ENCODE data around the gene NEK2.
"Not testable (repeated sequence)": the region's sequence is repeated elsewhere in the genome, so short reads cannot be mapped to it uniquely, and the experiment has no call there.

NEK2 gene

GRCh38 chr1:211632117-211632807 lies 43.2 kb downstream of the NEK2 start:
- DNase-seq: no peak

- no peak for DNase-seq
These were observed 44.3 kb downstream of the NEK2 start for GRCh38 chr1:211631168-211631567.

GRCh38 chr1:211630236-211631081 lies 45.0 kb downstream of the NEK2 start:
- DNase-seq: no peak

- DNase-seq: no peak
These were observed 47.0 kb downstream of the NEK2 start for GRCh38 chr1:211628417-211628816.

GRCh38 chr1:211627259-211627658 lies 48.2 kb downstream of the NEK2 start:
- no peak for DNase-seq

- not testable (repeated sequence) for DNase-seq
These were observed 49.6 kb downstream of the NEK2 start for GRCh38 chr1:211625866-211626265.

- DNase-seq: no peak
These were observed 50.4 kb downstream of the NEK2 start for GRCh38 chr1:211625040-211625439.

- no peak for DNase-seq
These were observed 51.9 kb downstream of the NEK2 start for GRCh38 chr1:211623515-211623914.

GRCh38 chr1:211621447-211622198 lies 53.8 kb downstream of the NEK2 start:
- no peak for DNase-seq

- DNase-seq: no peak
These were observed 55.3 kb downstream of the NEK2 start for GRCh38 chr1:211620097-211620496.

GRCh38 chr1:211619033-211619996 lies 56.1 kb downstream of the NEK2 start:
- no peak for DNase-seq

- DNase-seq: no peak
These were observed 58.5 kb downstream of the NEK2 start for GRCh38 chr1:211616965-211617297.

GRCh38 chr1:211616231-211616964 lies 59.0 kb downstream of the NEK2 start:
- DNase-seq: no peak

- DNase-seq: no peak
These were observed 60.8 kb downstream of the NEK2 start for GRCh38 chr1:211614615-211615014.

GRCh38 chr1:211613951-211614350 lies 61.5 kb downstream of the NEK2 start:
- no peak for DNase-seq

GRCh38 chr1:211613108-211613947 lies 62.1 kb downstream of the NEK2 start:
- DNase-seq: no peak

GRCh38 chr1:211612786-211613107 lies 62.7 kb downstream of the NEK2 start:
- DNase-seq: no peak

All from activated CD8-positive, alpha-beta memory T cell treated with anti-CD3 and anti-CD28 coated beads, Interleukin-2, amount 50 U/mL, for 48 hours (primary cell).